Measurements from ENCODE around the gene PPP1R9A.

DNA sequence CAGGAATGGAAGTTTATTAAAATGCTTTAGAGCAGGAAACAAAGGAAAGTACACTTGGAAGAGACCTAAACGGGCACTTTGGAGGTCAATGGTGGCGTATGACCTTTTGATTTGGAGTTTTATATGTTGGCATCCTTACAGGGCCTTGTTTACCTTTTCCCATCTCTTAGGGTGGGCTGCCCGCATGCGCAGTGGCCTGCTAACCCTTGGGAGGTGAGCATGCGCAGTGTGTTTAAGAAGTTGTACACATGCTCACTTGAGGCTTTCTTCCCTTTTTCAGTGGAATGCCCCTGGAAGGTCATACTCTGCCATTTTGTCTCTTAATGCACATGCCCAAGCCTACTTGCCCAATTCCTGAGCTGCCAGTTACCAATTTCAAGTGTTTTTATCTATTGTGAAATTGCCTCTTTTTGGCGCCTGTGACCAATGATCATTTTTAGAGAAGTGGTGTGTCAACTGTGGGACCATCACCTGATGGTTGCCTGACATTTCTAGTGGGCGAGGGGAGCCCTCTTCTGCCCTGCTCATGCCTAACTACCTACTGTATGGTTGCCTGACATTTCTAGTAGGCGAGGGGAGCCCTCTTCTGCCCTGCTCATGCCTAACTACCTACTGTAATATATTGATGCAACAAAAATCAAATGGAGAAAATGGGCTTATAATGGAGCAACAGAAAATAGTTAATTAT, 138.0 kb downstream of the PPP1R9A start:
- TF ChIP-seq, protein P1, sequence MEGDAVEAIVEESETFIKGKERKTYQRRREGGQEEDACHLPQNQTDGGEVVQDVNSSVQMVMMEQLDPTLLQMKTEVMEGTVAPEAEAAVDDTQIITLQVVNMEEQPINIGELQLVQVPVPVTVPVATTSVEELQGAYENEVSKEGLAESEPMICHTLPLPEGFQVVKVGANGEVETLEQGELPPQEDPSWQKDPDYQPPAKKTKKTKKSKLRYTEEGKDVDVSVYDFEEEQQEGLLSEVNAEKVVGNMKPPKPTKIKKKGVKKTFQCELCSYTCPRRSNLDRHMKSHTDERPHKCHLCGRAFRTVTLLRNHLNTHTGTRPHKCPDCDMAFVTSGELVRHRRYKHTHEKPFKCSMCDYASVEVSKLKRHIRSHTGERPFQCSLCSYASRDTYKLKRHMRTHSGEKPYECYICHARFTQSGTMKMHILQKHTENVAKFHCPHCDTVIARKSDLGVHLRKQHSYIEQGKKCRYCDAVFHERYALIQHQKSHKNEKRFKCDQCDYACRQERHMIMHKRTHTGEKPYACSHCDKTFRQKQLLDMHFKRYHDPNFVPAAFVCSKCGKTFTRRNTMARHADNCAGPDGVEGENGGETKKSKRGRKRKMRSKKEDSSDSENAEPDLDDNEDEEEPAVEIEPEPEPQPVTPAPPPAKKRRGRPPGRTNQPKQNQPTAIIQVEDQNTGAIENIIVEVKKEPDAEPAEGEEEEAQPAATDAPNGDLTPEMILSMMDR (IDR thresholded peaks at IDR 0.05) = peak; percentile 20; the same call in 1 of the 2 replicates
- no peak for TF ChIP-seq ZFX (IDR thresholded peaks at IDR 0.05; ENCODE audit: borderline replicate concordance)
